Stimulated activated CD4-positive, alpha-beta T cell treated with anti-CD3 and anti-CD28 coated beads, Interleukin-1b, Interleukin-23, amount 100 ng/mL, for 48 hours (primary cell): ENCODE results near the gene KLF11.
"Not testable (repeated sequence)": the region's sequence is repeated elsewhere in the genome, so short reads cannot be mapped to it uniquely, and the experiment has no call there.

Experiments used
- DNase-seq: peaks from one replicate; pipeline ENCODE4 v3.0.0-alpha.2; 2020

Gene KLF11

DNA sequence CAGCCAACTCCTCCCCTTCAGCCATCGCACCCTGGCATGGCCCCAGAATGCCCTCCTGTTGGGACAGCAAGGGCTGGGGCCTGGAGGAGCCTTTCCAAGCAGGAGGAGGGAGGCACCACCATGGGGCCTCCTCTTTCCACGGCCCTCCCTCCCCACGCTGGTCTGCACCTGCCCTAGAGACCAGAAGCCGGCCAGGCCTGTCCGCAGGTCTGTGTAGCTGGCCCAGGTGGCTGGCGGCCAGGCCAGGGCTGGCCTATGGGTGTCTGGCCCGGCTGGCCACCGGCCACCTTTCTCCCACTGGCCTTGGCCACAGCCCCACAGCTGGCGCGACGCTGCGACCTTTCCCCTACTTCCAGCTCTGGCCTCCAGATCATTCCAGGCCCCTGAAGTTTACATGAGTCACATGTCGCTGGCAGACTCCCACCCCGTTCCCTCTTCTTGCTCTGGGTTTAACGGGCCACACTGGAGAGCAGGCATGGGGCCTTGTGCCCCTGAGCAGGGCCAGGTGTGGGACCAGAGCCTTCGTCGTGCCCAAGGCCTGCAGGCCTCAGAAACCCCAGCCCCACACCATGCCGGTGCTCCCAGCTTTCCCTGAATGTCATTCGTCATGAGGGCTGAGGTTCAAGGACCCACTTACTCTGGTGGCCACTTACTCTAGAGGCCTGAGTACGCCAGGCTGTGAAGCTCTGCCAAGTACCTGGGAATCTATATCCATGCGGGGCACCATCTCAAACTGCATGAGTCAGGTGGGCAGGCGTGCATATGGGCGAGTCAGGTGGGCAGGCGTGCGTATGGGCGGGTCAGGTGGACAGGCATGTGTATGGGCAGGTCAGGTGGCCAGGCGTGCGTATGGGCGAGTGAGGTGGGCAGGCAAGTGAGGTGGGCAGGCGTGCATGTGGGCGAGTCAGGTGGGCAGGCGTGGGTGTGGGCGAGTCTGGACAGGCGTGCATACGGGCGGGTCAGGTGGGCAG lies 33.3 kb upstream of the KLF11 start:
- DNase-seq: no peak

- not testable (repeated sequence) for DNase-seq
Measured at GRCh38 chr2:10010861-10011605, 32.3 kb upstream of the KLF11 start.

GRCh38 chr2:10011606-10012325 lies 31.6 kb upstream of the KLF11 start:
- DNase-seq: not testable (repeated sequence)

GRCh38 chr2:10012366-10012962 lies 30.9 kb upstream of the KLF11 start:
- not testable (repeated sequence) for DNase-seq

- no peak for DNase-seq
Measured at GRCh38 chr2:10012963-10013461, 30.3 kb upstream of the KLF11 start.

GRCh38 chr2:10013651-10014417 lies 29.5 kb upstream of the KLF11 start:
- DNase-seq: not testable (repeated sequence)

DNA sequence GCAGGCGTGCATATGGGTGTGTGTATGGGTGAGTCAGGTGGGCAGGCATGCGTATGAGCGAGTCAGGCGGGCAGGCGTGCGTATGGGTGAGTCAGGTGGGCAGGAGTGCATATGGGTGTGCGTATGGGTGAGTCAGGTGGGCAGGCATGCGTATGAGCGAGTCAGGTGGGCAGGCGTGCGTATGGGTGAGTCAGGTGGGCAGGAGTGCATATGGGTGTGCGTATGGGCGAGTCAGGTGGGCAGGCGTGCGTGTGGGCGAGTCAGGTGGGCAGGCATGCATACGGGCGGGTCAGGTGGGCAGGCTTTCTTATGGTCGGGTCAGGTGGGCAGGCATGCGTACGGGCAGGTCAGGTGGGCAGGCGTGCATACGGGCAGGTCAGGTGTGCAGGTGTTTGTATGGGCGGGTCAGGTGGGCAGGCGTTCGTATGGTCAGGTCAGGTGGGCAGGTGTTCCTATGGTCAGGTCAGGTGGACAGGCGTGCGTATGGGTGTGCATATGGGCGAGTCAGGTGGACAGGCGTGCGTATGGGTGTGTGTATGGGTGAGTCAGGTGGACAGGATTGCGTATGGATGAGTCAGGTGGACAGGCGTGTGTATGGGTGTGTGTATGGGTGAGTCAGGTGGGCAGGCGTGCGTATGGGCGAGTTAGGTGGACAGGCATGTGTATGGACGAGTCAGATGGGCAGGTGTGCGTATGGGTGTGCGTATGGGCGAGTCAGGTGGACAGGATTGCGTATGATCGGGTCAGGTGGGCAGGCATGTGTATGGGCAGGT lies 28.7 kb upstream of the KLF11 start:
- DNase-seq: no peak

DNA sequence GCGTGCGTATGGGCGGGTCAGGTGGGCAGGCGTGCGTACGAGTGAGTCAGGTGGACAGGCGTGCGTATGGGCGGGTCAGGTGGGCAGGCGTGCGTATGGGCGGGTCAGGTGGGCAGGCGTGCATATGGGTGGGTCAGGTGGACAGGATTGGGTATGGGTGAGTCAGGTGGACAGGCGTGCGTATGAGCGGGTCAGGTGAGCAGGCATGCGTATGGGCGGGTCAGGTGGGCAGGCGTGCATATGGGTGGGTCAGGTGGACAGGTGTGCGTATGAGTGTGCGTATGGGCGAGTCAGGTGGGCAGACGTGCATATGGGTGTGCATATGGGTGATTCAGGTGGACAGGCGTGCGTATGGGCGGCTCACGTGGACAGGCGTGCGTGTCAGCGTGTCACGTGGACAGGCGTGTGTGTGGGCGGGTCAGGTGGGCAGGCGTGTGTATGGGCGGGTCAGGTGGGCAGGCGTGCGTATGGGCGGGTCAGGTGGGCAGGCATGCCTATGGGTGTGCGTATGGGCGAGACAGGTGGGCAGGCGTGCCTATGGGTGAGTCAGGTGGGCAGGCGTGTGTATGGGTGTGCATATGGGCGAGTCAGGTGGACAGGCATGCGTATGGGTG lies 27.9 kb upstream of the KLF11 start:
- not testable (repeated sequence) for DNase-seq

DNA sequence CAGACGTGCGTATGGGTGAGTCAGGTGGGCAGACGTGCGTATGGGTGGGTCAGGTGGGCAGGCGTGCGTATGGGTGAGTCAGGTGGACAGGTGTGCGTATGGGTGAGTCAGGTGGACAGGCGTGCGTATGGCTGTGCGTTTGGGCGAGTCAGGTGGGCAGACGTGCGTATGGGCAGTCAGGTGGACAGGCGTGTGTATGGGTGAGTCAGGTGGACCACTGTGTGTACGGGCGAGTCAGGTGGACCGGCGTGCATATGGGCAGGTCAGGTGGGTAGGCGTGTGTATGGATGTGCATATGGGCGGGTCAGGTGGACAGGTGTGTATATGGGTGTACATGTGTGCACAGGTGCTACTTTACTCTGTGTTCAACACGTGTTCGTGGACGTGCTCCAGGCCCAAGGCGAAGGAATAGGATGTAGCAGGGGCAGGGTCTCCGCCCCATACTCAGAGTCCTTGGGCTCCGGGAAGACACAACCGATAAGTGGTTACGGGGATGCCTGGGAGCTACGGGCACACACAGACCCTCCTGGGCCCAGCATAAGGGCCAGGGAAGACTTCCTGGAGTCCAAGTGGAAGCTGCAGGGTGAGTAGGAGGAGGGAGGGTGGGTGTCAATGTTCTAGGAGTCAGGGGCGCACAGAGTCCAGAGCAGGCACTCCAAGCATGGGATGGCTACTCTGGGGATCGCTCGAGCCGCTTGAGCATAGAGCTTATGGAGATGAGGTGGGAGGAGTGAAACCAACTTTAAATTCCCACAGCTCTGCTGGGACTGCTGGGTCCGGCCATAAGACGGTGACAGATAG lies 27.1 kb upstream of the KLF11 start:
- no peak for DNase-seq

DNA sequence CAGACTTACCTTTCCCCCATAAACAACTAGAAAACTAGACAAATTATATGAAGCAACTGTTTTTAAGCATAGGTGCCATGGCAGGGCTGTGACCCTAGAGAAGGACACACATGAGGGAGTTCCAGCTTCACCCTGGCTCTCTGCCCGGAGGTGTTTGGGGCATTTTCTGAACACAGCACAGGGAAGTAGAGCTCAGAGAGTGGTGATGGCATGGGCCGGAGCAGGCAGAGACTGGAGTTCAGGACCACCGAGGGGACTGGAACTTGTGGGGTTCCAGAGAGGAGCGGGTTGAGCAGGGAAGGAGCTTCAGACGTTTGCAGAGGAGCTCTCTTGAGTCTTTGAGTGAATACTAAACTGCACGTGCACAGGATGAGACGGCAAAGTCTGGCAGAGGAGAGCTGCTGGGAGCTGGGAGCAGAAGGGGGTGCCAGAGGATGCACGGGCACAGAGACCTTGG lies 26.5 kb upstream of the KLF11 start:
- DNase-seq: no peak

- no peak for DNase-seq
Measured at GRCh38 chr2:10017313-10017941, 25.9 kb upstream of the KLF11 start.

- no peak for DNase-seq
Measured at GRCh38 chr2:10019174-10019573, 24.2 kb upstream of the KLF11 start.

GRCh38 chr2:10019602-10020400 lies 23.5 kb upstream of the KLF11 start:
- no peak for DNase-seq

DNA sequence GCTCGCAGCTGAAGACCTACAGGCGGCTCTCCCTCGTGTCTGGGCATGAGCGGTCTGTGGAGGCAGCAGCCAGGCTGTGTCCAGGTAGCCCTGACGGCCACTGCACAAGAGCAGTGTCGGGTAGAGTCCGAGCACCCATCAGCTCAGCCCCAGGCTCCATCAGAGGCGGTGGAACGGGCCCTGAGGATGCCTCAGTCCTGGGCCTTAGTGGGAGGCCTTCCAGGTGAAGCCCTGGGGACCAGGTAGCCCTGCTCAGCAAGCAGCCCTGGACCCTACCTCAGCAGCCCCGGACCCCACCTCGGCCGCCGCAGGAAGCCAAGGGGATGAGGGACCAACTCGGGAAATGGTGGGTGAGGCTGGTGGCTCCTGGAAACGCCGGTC lies 21.3 kb upstream of the KLF11 start:
- DNase-seq: no peak

- no peak for DNase-seq
Measured at GRCh38 chr2:10022445-10022844, 20.9 kb upstream of the KLF11 start.

GRCh38 chr2:10022966-10023662 lies 20.2 kb upstream of the KLF11 start:
- no peak for DNase-seq

DNA sequence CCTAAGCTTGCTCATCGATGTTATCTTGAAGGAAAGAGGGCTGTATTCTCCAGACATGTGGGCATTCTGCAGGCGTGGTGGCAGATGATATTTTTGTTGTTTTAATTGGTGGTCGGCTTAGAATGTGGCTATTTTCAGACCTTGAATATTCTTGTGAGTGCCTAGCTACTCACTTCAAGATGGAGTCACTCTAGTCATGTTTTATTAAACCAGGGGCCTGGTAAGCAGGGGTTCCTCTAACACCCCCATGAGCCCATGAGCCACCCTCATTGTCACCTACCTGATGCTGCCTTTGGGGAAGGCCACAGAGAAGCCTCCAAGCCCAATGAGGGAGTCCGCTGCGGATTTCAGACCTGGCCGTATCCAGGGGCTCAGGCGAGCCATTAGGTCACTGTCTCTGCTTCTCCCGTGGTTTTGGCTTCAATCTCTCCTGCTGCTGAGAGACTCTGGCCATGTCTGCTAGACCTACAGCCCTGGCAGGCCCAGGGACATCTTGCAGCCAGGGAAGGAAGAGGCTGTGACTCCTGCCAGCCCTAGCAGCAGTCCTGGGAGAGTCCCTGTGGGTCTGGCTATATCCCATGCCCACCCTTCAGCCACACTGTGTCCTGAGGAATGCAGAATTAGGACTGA lies 16.3 kb upstream of the KLF11 start:
- no peak for DNase-seq
